B cell (primary cell): ENCODE data around the gene SEMA3B. TPM values are rescaled to one million over a fixed set of nuclear protein-coding genes. Genes with fewer than 3 reads are reported as not detected.

ENCODE experiments used
- ATAC-seq: fragments of 200-7000 bp; cut with Tn5 transposase; one replicate; pipeline ENCODE4 v1.10.0; 2021; ENCODE audit warnings: low read depth, mild to moderate bottlenecking, moderate number of reproducible peaks, moderate library complexity
- CTCF ChIA-PET: fragments of 350-600 bp; sonication (Branson Sonifier 250); formaldehyde crosslinking; loops from one replicate; lab custom pipeline; 2021; ENCODE audit warnings: antibody characterized with exemption, inconsistent platforms; lab: Charles Lee
- POLR2A ChIA-PET: fragments of 350-600 bp; sonication (Branson Sonifier 250); formaldehyde crosslinking; loops from one replicate; lab custom pipeline; 2021; ENCODE audit warnings: antibody characterized with exemption; lab: Charles Lee
- DNase-seq: peaks from one replicate; pipeline ENCODE4 v3.0.0; 2013
- H2AFZ ChIP-seq: 2 replicates; pipeline ENCODE4 v1.6.1; 2012; ENCODE audit warnings: mild to moderate bottlenecking, low read depth, low read length; ENCODE audit not compliant: insufficient read depth, poor library complexity, severe bottlenecking
- H3K27ac ChIP-seq, 2 donors: 1 replicate in 1 of 2; 2 replicates in 1 of 2; pipeline ENCODE4 v1.5.1; 2012 to 2013; ENCODE audit warnings: low read length in 2 of 2, mild to moderate bottlenecking in 2 of 2, moderate library complexity in 1 of 2
- H3K27me3 ChIP-seq, 4 experiments: fragments of 200-600 bp in 1 of 4; sonication (generic) in 1 of 4; replicated peaks in 1 of 4; 1 replicate in 2 of 4; 2 replicates in 2 of 4; pipeline versions ENCODE4 v1.6.1 to v1.7.0; 2013 to 2016; ENCODE audit warnings: low read length in 3 of 4, mild to moderate bottlenecking in 2 of 4, mixed read lengths in 1 of 4, moderate library complexity in 1 of 4; ENCODE audit not compliant: insufficient read depth in 4 of 4, control insufficient read depth in 3 of 4; ENCODE audit errors: control extremely low read depth in 1 of 4
- H3K36me3 ChIP-seq, 2 experiments: replicated peaks in 1 of 2; 1 replicate in 1 of 2; 2 replicates in 1 of 2; pipeline versions ENCODE4 v1.6.1 to v1.7.1; 2013; ENCODE audit warnings: low read length in 1 of 2; ENCODE audit not compliant: insufficient read depth in 2 of 2, control insufficient read depth in 1 of 2; ENCODE audit errors: control extremely low read depth in 1 of 2, extremely low read depth in 1 of 2
- H3K4me1 ChIP-seq, 2 donors: fragments of 200-600 bp in 1 of 2; sonication (generic) in 1 of 2; 1 replicate in 1 of 2; 2 replicates in 1 of 2; pipeline versions ENCODE4 v1.5.1 to v1.6.1; 2013 to 2017; ENCODE audit warnings: low read length in 2 of 2; ENCODE audit not compliant: control insufficient read depth in 2 of 2, insufficient read depth in 2 of 2
- H3K4me2 ChIP-seq: replicated peaks from 2 replicates; pipeline ENCODE3; 2012; ENCODE audit warnings: mild to moderate bottlenecking, low read depth, low read length; ENCODE audit not compliant: poor library complexity, severe bottlenecking
- H3K4me3 ChIP-seq, 5 experiments: fragments of 200-600 bp in 1 of 5; sonication (generic) in 1 of 5; 1 replicate in 3 of 5; 2 replicates in 2 of 5; pipeline versions ENCODE4 v1.5.1 to v1.7.0; 2011 to 2016; ENCODE audit warnings: low read length in 4 of 5, mild to moderate bottlenecking in 4 of 5, low read depth in 2 of 5, control low read depth in 1 of 5, moderate library complexity in 1 of 5; ENCODE audit not compliant: insufficient read depth in 1 of 5; ENCODE audit errors: control extremely low read depth in 1 of 5, extremely low read depth in 1 of 5
- H3K79me2 ChIP-seq: fragments of 200-600 bp; sonication (generic); one replicate; pipeline ENCODE4 v1.6.0; 2016; ENCODE audit warnings: low read length; ENCODE audit not compliant: control insufficient read depth, insufficient read depth
- H3K9ac ChIP-seq: fragments of 200-600 bp; sonication (generic); 2 replicates; pipeline ENCODE4 v1.6.1; 2017; ENCODE audit warnings: mild to moderate bottlenecking, low read length, moderate library complexity
- H3K9me3 ChIP-seq, 3 donors: one replicate each; pipeline versions ENCODE4 v1.6.1 to v1.7.1; 2013; ENCODE audit warnings: low read length in 2 of 3; ENCODE audit not compliant: control insufficient read depth in 2 of 3, insufficient read depth in 1 of 3; ENCODE audit errors: control extremely low read depth in 1 of 3
- H4K20me1 ChIP-seq: 2 replicates; pipeline ENCODE4 v1.6.0; 2012; ENCODE audit warnings: mild to moderate bottlenecking, low read length; ENCODE audit not compliant: insufficient read depth, control insufficient read depth, poor library complexity, severe bottlenecking
- H3K27ac Mint-ChIP-seq: one replicate; pipeline ENCODE4 v1.8.0; 2021; ENCODE audit warnings: mixed read lengths
- H3K27me3 Mint-ChIP-seq: one replicate; pipeline ENCODE4 v1.8.0; 2021; ENCODE audit warnings: mixed read lengths
- H3K4me1 Mint-ChIP-seq: one replicate; pipeline ENCODE4 v1.8.0; 2021; ENCODE audit warnings: mixed read lengths
- H3K4me3 Mint-ChIP-seq: one replicate; pipeline ENCODE4 v1.8.0; 2021; ENCODE audit warnings: mixed read lengths
- H3K9me3 Mint-ChIP-seq: one replicate; pipeline ENCODE4 v1.8.0; 2022; ENCODE audit warnings: mixed read lengths; ENCODE audit not compliant: insufficient read depth
- CTCF ChIP-seq: fragments of 200-600 bp; IDR thresholded peaks from one replicate; pipeline ENCODE4 v1.8.0; 2022; ENCODE audit warnings: antibody characterized with exemption, mild to moderate bottlenecking
- EZH2 ChIP-seq: IDR thresholded peaks from 2 replicates; pipeline ENCODE4 v1.6.1; 2012; ENCODE audit warnings: borderline replicate concordance, low read depth, mild to moderate bottlenecking, moderate library complexity, low read length; ENCODE audit not compliant: insufficient read depth, poor library complexity, severe bottlenecking
- WGBS: methylation state at CpG from one replicate; pipeline ENCODE4 v1.1.5; 2013; ENCODE audit warnings: missing lambda C conversion rate; ENCODE audit not compliant: insufficient coverage; 5-methylcytosine and 5-hydroxymethylcytosine counted together
- intact Hi-C: fragments of 100-400 bp; cut with micrococcal nuclease; formaldehyde crosslinking; loops from one replicate; pipeline ENCODE4 v1.10.0; 2022
- polyA plus RNA-seq: library from polyadenylated mRNA; depleted of rRNA; stranded (reverse); fragments of >200 nt; gene quantifications from 2 replicates; pipeline ENCODE4 v1.2.3, GENCODE V29; 2012
- total RNA-seq, 2 donors: library from RNA; stranded (reverse); fragments of 120-200 nt in 1 of 2; gene quantifications; 1 replicate in 1 of 2; 2 replicates in 1 of 2; pipeline versions ENCODE4 v1.2.3 to v1.2.4, GENCODE V29; 2013 to 2022

SEMA3B gene
- total and polyA plus RNA-seq, 2 donors (not counting 1 experiment from before 2014, with no cell fraction given), result 0.34 to 0.52 TPM

GRCh38 chr3:50272911-50273688 lies 4.2 kb downstream of the SEMA3B start:
- Histone ChIP-seq H4K20me1 (peaks cover 10% of the 10 kb centered on the region), H3K9ac (peak overlapping the region; percentile 37), H3K4me1 (peaks cover 33 to 39% of the 10 kb centered on the region in 2 donors), H3K27ac (no peak overlapping the region), H2AFZ (peak overlapping the region; percentile 73), H3K36me3 (no peaks in the 10 kb centered on the region), H3K4me3 (peak overlapping the region in 3 of 5 experiments; percentile 8 to 48 (median 30)), H3K27me3 (peaks cover 0 to 53% (median 21%) of the 10 kb centered on the region in 4 experiments), H3K9me3 (peaks cover 0 to 3% (median 0%) of the 10 kb centered on the region in 3 donors), H3K4me2 (peak overlapping the region; percentile 91), H3K79me2 (no peaks in the 10 kb centered on the region)
- Mint-ChIP-seq H3K4me1 (peaks cover 26% of the 10 kb centered on the region), H3K27ac (peak overlapping the region; percentile 81), H3K27me3 (peaks cover 36% of the 10 kb centered on the region), H3K4me3 (peak overlapping the region; percentile 82), H3K9me3 (no peaks in the 10 kb centered on the region)
- ATAC-seq (peak; percentile 98), DNase-seq (peak; percentile 91)
- 4% methylated on average over 61 of the region's 61 CpGs for WGBS
- ChIA-PET CTCF (interaction anchor here (0.8 to 5.5 kb wide), 9 partner anchors 10 to 100 kb away, joined by 3 to 46 read pairs (median 4); partner anchors contain the start of genes GNAI2 and GNAT1), POLR2A (no interaction called here)
- intact Hi-C loops, result loop anchor here (1.0 to 2.0 kb wide), 3 partner anchors 13 to 46 kb away; no protein-coding TSS in a partner anchor
- TF ChIP-seq EZH2 (no peak), CTCF (peak; percentile 97)

- POLR2A ChIA-PET, result no interaction called here
- H3K27me3 Mint-ChIP-seq, result peaks cover 30% of the 10 kb centered on the region
Measured at GRCh38 chr3:50273689-50274065, 4.7 kb downstream of the SEMA3B start.

More at GRCh38 chr3:50273689-50274065, 4.7 kb downstream of the SEMA3B start:
- H3K27ac ChIP-seq, result no peak overlapping the region
- H3K4me2 ChIP-seq, result peak overlapping the region; percentile 91
- intact Hi-C loops, result loop anchor here (1.0 to 2.0 kb wide), 4 partner anchors 13 to 51 kb away; no protein-coding TSS in a partner anchor
- no peaks in the 10 kb centered on the region for H3K9me3 Mint-ChIP-seq
- H3K27me3 ChIP-seq, result peaks cover 0 to 54% (median 21%) of the 10 kb centered on the region in 4 experiments
- H2AFZ ChIP-seq, result no peak overlapping the region
- H3K9me3 ChIP-seq, result peaks cover 0 to 3% (median 0%) of the 10 kb centered on the region in 3 donors
- H3K36me3 ChIP-seq, result no peaks in the 10 kb centered on the region
- no peak overlapping the region for H3K9ac ChIP-seq
- DNase-seq (no peak), ATAC-seq (no peak)
- peaks cover 33 to 39% of the 10 kb centered on the region in 2 donors for H3K4me1 ChIP-seq
- no peaks in the 10 kb centered on the region for H3K79me2 ChIP-seq
- peaks cover 10% of the 10 kb centered on the region for H4K20me1 ChIP-seq
- CTCF ChIA-PET, result interaction anchor here (0.9 to 5.5 kb wide), 3 partner anchors 26 to 100 kb away, joined by 4 to 46 read pairs (median 12); partner anchors contain the start of gene GNAT1
- peaks cover 26% of the 10 kb centered on the region for H3K4me1 Mint-ChIP-seq
- H3K27ac Mint-ChIP-seq, result no peak overlapping the region
- peak overlapping the region; percentile 68 for H3K4me3 Mint-ChIP-seq
- no peak overlapping the region for H3K4me3 ChIP-seq
- TF ChIP-seq EZH2 (no peak), CTCF (no peak)
- WGBS, result 28% methylated on average over 26 of the region's 31 CpGs
